Measurements from ENCODE around the gene MCM3AP. TPM values are rescaled to one million over a fixed set of nuclear protein-coding genes. Genes with fewer than 3 reads are reported as not detected.
A peak's percentile ranks its signal among the peaks of the same experiment; 100 is the strongest.

The MCM3AP gene
- total and polyA plus RNA-seq, 9 of the 15 experiments (the other 6 are each of a cell fraction or from before 2014, with no cell fraction given): 6.5 to 179 (median 69.6) TPM

DNA sequence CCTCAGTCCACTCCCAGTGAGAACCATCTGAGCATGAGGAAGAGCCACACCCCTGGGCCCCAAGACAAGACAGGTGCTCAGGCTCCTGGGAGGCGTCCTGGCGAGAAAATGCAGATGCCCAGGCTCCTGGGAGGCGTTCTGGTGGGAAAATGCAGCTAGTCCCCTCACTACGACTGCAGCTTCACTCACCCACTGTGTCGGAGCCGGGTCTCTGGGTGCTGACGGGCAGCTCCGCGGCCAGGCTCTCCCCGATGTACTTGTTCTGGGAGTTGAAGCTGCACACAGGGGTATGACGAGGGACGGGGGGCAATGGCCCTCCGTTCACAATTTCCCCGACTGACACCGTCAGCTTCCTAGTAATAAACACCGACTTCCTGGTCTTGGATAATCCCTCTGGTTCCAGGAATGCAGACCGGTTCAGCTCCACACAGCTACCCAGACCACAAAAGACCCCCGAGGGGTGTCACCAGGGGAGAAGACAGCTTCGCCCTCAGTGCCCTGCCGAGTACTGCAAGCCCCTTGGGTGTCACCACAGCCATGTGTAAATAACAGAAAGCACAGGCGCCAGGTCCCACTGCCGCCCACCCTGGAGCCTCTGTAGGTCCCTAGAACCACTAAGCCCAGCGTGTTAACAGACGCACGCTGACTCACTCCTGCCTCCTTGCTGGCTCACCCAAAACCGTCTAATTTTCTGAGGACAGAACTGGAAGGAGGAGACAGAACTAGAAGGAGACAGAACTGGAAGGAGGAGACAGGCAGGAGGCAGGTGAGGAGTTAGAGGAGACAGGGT lies 19.5 kb downstream of the MCM3AP start (continued):
- TF ChIP-seq, protein P1, sequence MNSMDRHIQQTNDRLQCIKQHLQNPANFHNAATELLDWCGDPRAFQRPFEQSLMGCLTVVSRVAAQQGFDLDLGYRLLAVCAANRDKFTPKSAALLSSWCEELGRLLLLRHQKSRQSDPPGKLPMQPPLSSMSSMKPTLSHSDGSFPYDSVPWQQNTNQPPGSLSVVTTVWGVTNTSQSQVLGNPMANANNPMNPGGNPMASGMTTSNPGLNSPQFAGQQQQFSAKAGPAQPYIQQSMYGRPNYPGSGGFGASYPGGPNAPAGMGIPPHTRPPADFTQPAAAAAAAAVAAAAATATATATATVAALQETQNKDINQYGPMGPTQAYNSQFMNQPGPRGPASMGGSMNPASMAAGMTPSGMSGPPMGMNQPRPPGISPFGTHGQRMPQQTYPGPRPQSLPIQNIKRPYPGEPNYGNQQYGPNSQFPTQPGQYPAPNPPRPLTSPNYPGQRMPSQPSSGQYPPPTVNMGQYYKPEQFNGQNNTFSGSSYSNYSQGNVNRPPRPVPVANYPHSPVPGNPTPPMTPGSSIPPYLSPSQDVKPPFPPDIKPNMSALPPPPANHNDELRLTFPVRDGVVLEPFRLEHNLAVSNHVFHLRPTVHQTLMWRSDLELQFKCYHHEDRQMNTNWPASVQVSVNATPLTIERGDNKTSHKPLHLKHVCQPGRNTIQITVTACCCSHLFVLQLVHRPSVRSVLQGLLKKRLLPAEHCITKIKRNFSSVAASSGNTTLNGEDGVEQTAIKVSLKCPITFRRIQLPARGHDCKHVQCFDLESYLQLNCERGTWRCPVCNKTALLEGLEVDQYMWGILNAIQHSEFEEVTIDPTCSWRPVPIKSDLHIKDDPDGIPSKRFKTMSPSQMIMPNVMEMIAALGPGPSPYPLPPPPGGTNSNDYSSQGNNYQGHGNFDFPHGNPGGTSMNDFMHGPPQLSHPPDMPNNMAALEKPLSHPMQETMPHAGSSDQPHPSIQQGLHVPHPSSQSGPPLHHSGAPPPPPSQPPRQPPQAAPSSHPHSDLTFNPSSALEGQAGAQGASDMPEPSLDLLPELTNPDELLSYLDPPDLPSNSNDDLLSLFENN (IDR thresholded peaks at IDR 0.05; ENCODE audit: low read depth in 2 of 2, low read length in 2 of 2): no peak
- TF ChIP-seq, protein P2, sequence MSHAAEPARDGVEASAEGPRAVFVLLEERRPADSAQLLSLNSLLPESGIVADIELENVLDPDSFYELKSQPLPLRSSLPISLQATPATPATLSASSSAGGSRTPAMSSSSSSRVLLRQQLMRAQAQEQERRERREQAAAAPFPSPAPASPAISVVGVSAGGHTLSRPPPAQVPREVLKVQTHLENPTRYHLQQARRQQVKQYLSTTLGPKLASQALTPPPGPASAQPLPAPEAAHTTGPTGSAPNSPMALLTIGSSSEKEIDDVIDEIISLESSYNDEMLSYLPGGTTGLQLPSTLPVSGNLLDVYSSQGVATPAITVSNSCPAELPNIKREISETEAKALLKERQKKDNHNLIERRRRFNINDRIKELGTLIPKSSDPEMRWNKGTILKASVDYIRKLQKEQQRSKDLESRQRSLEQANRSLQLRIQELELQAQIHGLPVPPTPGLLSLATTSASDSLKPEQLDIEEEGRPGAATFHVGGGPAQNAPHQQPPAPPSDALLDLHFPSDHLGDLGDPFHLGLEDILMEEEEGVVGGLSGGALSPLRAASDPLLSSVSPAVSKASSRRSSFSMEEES (CRISPR knock-in tag; IDR thresholded peaks at IDR 0.05): no peak
- TF ChIP-seq MTA2 (IDR thresholded peaks at IDR 0.05; ENCODE audit: low read depth) (no peak), CSDE1 (IDR thresholded peaks at IDR 0.05) (no peak), RBFOX2 (IDR thresholded peaks at IDR 0.05; ENCODE audit: low read depth, low read length) (peak; percentile 37), HMGN3 (IDR thresholded peaks at IDR 0.05; ENCODE audit: borderline replicate concordance, extremely low read depth, insufficient read length, low read depth, low read length) (peak; percentile 33), POLR2G (IDR thresholded peaks at IDR 0.05; ENCODE audit: low read depth, low read length) (peak; percentile 67; the same call in 1 of the 2 replicates), CREB1 (IDR thresholded peaks at IDR 0.05) (no peak), CREB1 (CRISPR knock-in tag; IDR thresholded peaks at IDR 0.05) (no peak), ZEB2 (IDR thresholded peaks at IDR 0.05) (no peak), POLR2AphosphoS5 (IDR thresholded peaks at IDR 0.05; ENCODE audit: control insufficient read depth, insufficient read depth, low read depth, low read length) (peak; percentile 5; the same call in 1 of the 2 replicates), ZNF263 (CRISPR knock-in tag; IDR thresholded peaks at IDR 0.05; ENCODE audit: borderline replicate concordance) (no peak), NR2F6 (CRISPR knock-in tag; IDR thresholded peaks at IDR 0.05) (no peak), ETV5 (CRISPR knock-in tag; IDR thresholded peaks at IDR 0.05; ENCODE audit: low read depth) (no peak)
- TF ChIP-seq, protein P3, sequence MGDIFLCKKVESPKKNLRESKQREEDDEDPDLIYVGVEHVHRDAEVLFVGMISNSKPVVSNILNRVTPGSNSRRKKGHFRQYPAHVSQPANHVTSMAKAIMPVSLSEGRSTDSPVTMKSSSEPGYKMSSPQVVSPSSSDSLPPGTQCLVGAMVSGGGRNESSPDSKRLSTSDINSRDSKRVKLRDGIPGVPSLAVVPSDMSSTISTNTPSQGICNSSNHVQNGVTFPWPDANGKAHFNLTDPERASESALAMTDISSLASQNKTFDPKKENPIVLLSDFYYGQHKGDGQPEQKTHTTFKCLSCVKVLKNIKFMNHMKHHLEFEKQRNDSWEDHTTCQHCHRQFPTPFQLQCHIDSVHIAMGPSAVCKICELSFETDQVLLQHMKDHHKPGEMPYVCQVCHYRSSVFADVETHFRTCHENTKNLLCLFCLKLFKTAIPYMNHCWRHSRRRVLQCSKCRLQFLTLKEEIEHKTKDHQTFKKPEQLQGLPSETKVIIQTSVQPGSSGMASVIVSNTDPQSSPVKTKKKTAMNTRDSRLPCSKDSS (IDR thresholded peaks at IDR 0.05; ENCODE audit: low read depth, partially characterized antibody): no peak
- TF ChIP-seq, protein P4, sequence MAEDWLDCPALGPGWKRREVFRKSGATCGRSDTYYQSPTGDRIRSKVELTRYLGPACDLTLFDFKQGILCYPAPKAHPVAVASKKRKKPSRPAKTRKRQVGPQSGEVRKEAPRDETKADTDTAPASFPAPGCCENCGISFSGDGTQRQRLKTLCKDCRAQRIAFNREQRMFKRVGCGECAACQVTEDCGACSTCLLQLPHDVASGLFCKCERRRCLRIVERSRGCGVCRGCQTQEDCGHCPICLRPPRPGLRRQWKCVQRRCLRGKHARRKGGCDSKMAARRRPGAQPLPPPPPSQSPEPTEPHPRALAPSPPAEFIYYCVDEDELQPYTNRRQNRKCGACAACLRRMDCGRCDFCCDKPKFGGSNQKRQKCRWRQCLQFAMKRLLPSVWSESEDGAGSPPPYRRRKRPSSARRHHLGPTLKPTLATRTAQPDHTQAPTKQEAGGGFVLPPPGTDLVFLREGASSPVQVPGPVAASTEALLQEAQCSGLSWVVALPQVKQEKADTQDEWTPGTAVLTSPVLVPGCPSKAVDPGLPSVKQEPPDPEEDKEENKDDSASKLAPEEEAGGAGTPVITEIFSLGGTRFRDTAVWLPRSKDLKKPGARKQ (CRISPR knock-in tag; IDR thresholded peaks at IDR 0.05): no peak
- TF ChIP-seq, protein P5, sequence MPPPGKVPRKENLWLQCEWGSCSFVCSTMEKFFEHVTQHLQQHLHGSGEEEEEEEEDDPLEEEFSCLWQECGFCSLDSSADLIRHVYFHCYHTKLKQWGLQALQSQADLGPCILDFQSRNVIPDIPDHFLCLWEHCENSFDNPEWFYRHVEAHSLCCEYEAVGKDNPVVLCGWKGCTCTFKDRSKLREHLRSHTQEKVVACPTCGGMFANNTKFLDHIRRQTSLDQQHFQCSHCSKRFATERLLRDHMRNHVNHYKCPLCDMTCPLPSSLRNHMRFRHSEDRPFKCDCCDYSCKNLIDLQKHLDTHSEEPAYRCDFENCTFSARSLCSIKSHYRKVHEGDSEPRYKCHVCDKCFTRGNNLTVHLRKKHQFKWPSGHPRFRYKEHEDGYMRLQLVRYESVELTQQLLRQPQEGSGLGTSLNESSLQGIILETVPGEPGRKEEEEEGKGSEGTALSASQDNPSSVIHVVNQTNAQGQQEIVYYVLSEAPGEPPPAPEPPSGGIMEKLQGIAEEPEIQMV (tag; conservative IDR thresholded peaks at IDR 0.05; ENCODE audit: low read depth): no peak

Data from K562 (cell line).